ENCODE measurements around the gene FAP.

Gene FAP

GRCh38 chr2:162126111-162126519 is 117.1 kb downstream of the FAP start:
- H3K4me3 ChIP-seq (ENCODE audit: low read depth, low read length) = no peak overlapping the region
- DNase-seq (ENCODE audit: low read depth) = no peak
- TF ChIP-seq CTCF (conservative IDR thresholded peaks at IDR 0.05; ENCODE audit: low read depth, low read length) = no peak

GRCh38 chr2:162125138-162125537 is 118.1 kb downstream of the FAP start:
- DNase-seq (ENCODE audit: low read depth) = no peak
- TF ChIP-seq CTCF (conservative IDR thresholded peaks at IDR 0.05; ENCODE audit: low read depth, low read length) = no peak
- H3K4me3 ChIP-seq (ENCODE audit: low read depth, low read length) = no peak overlapping the region

GRCh38 chr2:162123806-162124758 is 119.2 kb downstream of the FAP start:
- peak; percentile 81 for DNase-seq (ENCODE audit: low read depth)

More at GRCh38 chr2:162123806-162124758, 119.2 kb downstream of the FAP start:
- H3K4me3 ChIP-seq (ENCODE audit: low read depth, low read length) = no peak overlapping the region
- peak; percentile 55 for TF ChIP-seq CTCF (conservative IDR thresholded peaks at IDR 0.05; ENCODE audit: low read depth, low read length)

Data from choroid plexus epithelial cell (primary cell).